Mucosa of descending colon (tissue), 3 donors: Measurements from ENCODE around the gene BEAN1. TPM values are rescaled to one million over a fixed set of nuclear protein-coding genes. Genes with fewer than 3 reads are reported as not detected.

Source experiments
- ATAC-seq: fragments of 200-7000 bp; cut with Tn5 transposase; one replicate; pipeline ENCODE4 v1.9.1; 2020; ENCODE audit warnings: mild to moderate bottlenecking, moderate library complexity
- DNase-seq, 3 donors: peaks; one replicate each; pipeline ENCODE4 v3.0.0-alpha.2; 2020
- H3K36me3 ChIP-seq: fragments of 200-600 bp; one replicate; pipeline ENCODE4 v1.8.0; 2021; ENCODE audit warnings: low read depth, mild to moderate bottlenecking
- H3K4me1 ChIP-seq: fragments of 200-600 bp; one replicate; pipeline ENCODE4 v1.8.0; 2021; ENCODE audit warnings: low read depth, mild to moderate bottlenecking
- H3K4me3 ChIP-seq: fragments of 200-600 bp; one replicate; pipeline ENCODE4 v1.8.0; 2021; ENCODE audit warnings: mild to moderate bottlenecking
- H3K9me3 ChIP-seq: fragments of 200-600 bp; one replicate; pipeline ENCODE4 v1.8.0; 2021; ENCODE audit warnings: mild to moderate bottlenecking
- CTCF ChIP-seq: fragments of 200-600 bp; IDR thresholded peaks from one replicate; pipeline ENCODE4 v1.8.0; 2022; ENCODE audit warnings: antibody characterized with exemption, mild to moderate bottlenecking
- intact Hi-C, 2 donors: fragments of 100-400 bp; cut with DNase I in 1 of 2; cut with micrococcal nuclease in 1 of 2; formaldehyde crosslinking; loops; one replicate each; pipeline versions ENCODE4 v1.11.0 to v1.11.1; 2022; cut with DNase I, micrococcal nuclease
- total RNA-seq, 3 donors: library from RNA; stranded (reverse); fragmentation: NEBNext Ultra II Directional in 2 of 3; extraction: Animal tissue kit (Norgen Biotek cat#: 25700) in 2 of 3; gene quantifications; one replicate each; pipeline versions ENCODE4 v1.2.1 to v1.2.4, GENCODE V29; 2021 to 2023
- donor health status: DM: no; HTN: no; CAD: no; lungs with moderate emphysema.
- donor health status: DM: no; HTN: no; CAD: no.
- donor health status: DM: no; HTN: yes; CAD: no.

Gene BEAN1
- total RNA-seq, 3 donors from 2014 or later: 0.22 TPM; not detected in 2

- ATAC-seq (no peak), DNase-seq (no peak)
- intact Hi-C loops: no loop called here
- H3K36me3 ChIP-seq: no peaks in the 10 kb centered on the region
- no peaks in the 10 kb centered on the region for H3K9me3 ChIP-seq
- no peak overlapping the region for H3K4me3 ChIP-seq
- no peaks in the 10 kb centered on the region for H3K4me1 ChIP-seq
- no peak for TF ChIP-seq CTCF
Measured at GRCh38 chr16:66381585-66382170, 45.4 kb upstream of the BEAN1 start.

- no peak overlapping the region for H3K4me3 ChIP-seq
- intact Hi-C loops: no loop called here
- no peak for TF ChIP-seq CTCF
- H3K9me3 ChIP-seq: no peaks in the 10 kb centered on the region
- no peaks in the 10 kb centered on the region for H3K4me1 ChIP-seq
- no peak for ATAC-seq
- no peaks in the 10 kb centered on the region for H3K36me3 ChIP-seq
- no peak for DNase-seq
Measured at GRCh38 chr16:66382171-66382965, 44.7 kb upstream of the BEAN1 start.

GRCh38 chr16:66382966-66383299 is 44.2 kb upstream of the BEAN1 start:
- DNase-seq (no peak), ATAC-seq (no peak)
- no peak for TF ChIP-seq CTCF
- H3K4me3 ChIP-seq: no peak overlapping the region
- no peaks in the 10 kb centered on the region for H3K4me1 ChIP-seq
- H3K36me3 ChIP-seq: no peaks in the 10 kb centered on the region
- no peaks in the 10 kb centered on the region for H3K9me3 ChIP-seq
- intact Hi-C loops: no loop called here

GRCh38 chr16:66383551-66383950 is 43.5 kb upstream of the BEAN1 start:
- H3K4me3 ChIP-seq: no peak overlapping the region
- TF ChIP-seq CTCF: no peak
- ATAC-seq (no peak), DNase-seq (no peak)
- intact Hi-C loops: no loop called here
- no peaks in the 10 kb centered on the region for H3K36me3 ChIP-seq
- no peaks in the 10 kb centered on the region for H3K4me1 ChIP-seq
- H3K9me3 ChIP-seq: no peaks in the 10 kb centered on the region

- no peaks in the 10 kb centered on the region for H3K36me3 ChIP-seq
- no peak for TF ChIP-seq CTCF
- intact Hi-C loops: no loop called here
- H3K4me3 ChIP-seq: no peak overlapping the region
- no peaks in the 10 kb centered on the region for H3K9me3 ChIP-seq
- DNase-seq: no peak
- no peaks in the 10 kb centered on the region for H3K4me1 ChIP-seq
- ATAC-seq: no peak
Measured at GRCh38 chr16:66385415-66385814, 41.7 kb upstream of the BEAN1 start.
